Esophagus squamous epithelium (tissue), 4 donors: Measurements from ENCODE around the gene CLSTN2.

Experiments
- POLR2A ChIP-seq, 4 donors: fragments of 450-650 bp; IDR thresholded peaks; one replicate each; pipeline ENCODE4 v1.6.1; 2017; ENCODE audit warnings: antibody characterized with exemption in 4 of 4, mild to moderate bottlenecking in 4 of 4, moderate library complexity in 3 of 4
- TF ChIP-seq, protein P1 (sequence below), 6 experiments: fragments of 450-650 bp in 4 of 6; fragments of 200-600 bp in 2 of 6; sonication (generic) in 2 of 6; IDR thresholded peaks; one replicate each; pipeline ENCODE4 v1.5.1; 2016 to 2019; ENCODE audit warnings: antibody characterized with exemption in 6 of 6, mild to moderate bottlenecking in 4 of 6, moderate library complexity in 4 of 6

DNA sequence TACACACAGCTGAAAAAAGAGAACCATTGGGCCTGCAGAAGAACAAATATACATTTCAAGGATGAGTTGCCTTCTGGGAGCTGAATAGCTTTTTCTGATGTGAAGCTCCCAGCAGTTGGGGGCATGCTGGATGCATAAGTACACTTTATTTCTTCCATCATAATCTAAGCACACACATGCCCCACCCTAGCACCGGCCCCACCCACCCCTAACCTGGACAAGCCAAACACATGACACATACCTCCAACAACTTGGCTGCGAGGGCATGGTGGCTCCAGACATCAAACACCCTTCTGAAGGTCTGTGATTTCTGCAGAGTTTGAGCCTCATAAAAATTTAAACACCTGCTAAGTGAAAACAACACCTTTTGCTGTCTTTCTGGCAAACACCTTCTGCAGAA is 435.7 kb downstream of the CLSTN2 start:
- TF ChIP-seq, protein P1, sequence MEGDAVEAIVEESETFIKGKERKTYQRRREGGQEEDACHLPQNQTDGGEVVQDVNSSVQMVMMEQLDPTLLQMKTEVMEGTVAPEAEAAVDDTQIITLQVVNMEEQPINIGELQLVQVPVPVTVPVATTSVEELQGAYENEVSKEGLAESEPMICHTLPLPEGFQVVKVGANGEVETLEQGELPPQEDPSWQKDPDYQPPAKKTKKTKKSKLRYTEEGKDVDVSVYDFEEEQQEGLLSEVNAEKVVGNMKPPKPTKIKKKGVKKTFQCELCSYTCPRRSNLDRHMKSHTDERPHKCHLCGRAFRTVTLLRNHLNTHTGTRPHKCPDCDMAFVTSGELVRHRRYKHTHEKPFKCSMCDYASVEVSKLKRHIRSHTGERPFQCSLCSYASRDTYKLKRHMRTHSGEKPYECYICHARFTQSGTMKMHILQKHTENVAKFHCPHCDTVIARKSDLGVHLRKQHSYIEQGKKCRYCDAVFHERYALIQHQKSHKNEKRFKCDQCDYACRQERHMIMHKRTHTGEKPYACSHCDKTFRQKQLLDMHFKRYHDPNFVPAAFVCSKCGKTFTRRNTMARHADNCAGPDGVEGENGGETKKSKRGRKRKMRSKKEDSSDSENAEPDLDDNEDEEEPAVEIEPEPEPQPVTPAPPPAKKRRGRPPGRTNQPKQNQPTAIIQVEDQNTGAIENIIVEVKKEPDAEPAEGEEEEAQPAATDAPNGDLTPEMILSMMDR (IDR thresholded peaks at IDR 0.05): no peak
- TF ChIP-seq POLR2A (IDR thresholded peaks at IDR 0.05): no peak
